GM03348 (cell line): Measurements from ENCODE around the gene MAP4K2.
"Not testable (repeated sequence)": the region's sequence is repeated elsewhere in the genome, so short reads cannot be mapped to it uniquely, and the experiment has no call there.

Source experiments
- DNase-seq: peaks from one replicate; pipeline ENCODE4 v3.0.0; 2012; ENCODE audit warnings: low spot score

Gene MAP4K2

DNA sequence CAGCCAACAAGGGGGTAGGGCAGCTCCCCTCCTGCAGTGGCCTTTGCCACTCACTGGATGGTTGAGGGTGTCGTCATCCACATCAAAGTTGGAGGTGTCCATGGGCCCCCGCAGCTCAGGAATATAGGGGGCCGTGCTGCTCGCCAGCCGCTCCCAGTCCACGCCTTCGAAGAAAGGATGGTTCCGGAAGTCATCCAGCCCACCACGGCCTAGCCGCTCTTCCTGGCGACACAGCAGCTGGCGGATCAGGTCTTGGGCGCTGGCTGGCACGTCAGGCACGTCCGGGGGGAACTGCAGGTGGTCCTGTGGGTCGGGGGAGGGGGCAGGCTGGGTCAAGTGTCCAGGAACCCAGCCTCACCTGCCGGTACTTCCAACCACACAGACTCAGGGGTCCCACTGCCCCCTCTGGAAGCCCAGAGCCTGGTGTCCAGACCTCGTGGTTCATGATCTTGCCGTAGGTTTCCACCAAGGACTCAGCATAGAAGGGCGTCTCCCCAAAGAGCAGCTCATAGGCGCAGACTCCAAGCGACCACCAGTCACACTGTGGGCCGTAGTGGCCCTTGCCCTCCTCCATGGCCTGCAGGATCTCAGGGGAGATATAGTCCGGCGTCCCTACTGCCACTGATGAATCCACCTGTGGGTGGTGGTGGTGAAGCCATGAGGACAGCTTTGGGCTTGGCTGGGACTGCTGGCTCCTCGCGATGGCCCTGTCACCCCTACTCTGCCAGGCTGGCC lies 35.8 kb upstream of the MAP4K2 start:
- no peak for DNase-seq

DNA sequence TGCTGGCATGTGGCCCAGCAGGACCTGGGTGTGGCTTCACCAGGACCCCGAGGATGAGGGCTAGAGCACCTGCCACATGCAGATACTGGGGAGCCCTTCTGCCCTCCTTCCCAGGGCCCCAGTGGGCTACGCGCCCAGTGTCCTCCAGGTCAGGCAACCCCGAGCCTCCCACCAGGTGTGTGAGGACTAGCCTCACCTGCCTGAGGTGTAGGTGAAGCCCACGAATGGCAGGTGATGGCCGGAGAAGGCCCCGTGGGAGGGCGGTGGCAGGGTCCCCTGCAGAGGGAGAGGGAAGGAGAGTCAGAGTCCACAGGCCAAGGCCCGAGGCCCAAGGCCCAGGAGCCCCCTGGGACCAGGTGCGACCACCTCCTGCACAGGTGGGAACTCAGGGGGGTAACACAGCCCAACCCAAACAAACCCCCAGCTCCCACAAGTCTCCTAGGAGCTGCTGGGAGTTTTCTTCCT lies 34.9 kb upstream of the MAP4K2 start:
- no peak for DNase-seq

DNA sequence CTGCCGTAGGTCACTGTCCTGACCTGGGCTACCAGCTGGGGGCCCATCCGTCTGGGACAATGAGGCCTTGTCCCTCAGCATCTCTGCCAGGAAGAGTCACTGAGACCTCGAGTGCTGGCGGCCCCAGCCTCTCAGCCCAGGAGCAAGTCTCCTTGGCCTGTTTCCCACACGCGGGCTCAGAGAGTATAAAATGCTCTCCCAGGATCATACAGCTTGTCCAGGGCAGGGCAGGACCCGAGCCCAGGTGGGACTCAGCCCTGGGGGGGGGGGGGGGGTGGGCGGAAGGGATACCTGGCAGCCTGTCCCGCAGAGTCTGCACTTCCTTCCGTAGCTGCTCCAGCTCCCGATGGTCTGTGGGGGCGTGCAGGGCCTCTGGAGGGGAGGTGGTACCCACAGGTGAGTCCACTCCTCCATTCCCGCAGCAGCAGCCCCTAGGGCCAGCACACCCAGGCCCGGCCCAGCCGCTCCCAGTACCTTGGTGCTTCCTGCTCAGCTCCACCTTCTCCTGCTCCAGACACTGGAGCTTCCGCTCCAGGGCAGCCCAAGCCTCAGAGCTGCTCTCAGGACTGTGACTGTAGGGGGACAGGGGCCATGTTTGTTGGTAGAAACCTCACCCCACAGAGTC lies 33.5 kb upstream of the MAP4K2 start:
- no peak for DNase-seq

DNA sequence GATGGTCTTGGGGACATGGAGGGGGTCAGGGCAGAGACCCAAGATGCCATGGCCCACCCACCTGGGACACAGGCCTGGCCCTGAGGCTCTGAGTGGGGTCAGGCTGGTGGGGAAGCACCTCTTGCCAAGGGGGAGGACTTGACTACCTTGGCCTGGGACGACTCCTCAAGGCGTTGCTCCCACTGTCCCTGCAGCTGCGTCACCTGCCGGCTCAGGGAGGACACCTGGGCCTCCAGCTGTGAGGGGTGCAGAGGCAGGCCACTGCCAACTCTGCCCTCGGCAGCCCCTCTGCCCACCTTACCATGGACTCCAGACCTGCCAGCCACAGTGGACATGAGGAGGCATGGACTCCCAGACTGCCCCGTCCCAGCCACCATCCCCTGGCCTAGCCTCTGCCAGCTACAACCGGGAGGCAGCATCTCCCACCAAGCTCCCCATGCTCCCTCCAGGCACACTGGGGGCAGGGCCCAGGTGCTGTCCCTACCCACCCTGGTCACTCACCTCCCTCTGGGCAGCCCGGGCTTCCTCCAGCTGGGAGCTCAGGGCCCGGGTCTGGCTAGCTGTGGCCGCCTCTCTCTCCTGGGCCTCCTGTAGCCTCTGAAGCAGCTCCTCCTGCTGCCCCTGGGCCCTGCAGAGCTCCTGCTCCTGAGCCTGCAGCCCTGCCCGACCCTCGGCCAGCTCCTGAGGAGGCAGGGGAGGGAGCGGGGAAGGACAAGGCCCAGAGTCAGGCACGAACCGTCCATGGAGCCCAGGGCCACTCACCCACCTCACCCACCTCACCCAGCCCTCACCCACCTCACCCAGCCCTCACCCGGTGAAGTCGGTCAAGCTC lies 32.8 kb upstream of the MAP4K2 start:
- DNase-seq = no peak

DNA sequence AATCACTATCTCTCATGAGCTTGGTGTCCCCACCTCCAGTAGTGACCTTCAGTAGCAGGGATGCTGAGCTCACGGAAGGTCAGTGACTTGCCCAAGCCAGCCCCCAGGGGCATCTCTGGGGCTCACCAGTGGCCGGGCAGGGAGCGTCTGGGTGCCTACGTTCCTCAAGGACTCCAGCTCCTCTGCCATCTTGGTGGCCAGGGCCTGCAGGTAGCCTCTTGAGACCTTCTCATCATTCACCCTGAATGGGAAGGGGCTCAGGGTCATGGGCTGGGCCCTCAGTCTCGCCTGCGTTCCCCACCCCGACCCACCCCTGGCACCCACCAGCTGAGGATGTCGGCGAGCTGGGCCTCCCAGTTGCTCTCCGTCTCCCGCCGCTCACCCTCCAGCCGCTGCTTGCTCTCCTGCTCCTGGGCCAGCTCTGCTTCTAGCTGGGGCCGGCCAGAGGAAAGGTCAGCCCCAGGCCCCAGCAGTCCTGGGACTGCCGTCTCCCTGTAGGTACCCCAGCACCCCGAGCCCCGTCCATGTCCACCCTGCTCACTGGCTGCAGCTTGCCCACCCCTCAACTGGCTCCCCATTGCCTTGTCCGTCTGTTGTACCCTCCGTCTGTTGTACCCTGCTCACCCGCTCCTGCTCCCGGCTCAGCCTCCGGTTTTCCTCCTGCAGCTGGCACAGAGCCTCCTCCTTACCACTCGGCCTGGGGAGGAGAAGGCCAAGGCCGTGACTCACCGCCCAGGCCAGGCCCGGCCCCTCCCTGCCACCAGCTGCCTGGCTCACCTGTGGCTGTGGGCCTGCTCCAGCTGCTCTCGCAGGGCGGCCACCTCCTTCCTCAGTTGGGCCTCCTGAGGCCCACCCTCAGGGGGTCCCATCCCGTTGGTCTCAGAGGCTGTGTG lies 32.0 kb upstream of the MAP4K2 start:
- DNase-seq = peak; percentile 47

DNA sequence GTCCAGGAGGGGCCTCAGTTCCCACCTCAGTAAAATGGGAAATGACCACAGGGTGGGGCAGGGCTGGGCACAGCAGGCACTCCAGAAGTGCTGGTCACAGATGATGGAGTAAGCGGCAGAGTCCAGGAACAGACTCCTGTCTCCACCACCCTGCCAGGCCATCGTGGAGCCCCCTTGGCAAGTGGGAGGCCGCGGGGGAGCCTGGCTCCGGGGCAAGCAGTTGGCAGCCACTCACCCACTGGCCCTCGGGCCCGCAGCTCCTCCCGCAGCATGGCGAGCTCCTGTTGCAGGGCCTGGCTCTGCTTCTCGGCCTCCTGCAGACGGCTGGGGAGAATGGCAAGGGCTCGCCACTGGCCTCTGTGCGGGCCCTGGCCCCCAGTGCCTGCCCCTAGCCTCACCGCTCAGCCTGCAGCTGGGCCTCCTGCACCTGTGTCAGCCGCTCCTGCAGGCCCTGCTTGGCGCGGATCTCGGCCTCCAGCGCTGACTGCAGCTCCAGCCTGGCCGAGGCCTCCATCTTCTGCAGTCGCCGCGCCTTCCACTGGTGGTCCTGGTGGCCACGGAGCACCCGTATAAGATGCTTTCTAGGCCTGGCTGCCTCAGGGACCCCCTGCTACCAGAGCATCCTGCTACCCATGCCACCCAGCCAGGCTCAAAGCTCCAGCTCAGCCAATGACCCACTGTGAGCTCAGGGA lies 31.2 kb upstream of the MAP4K2 start:
- DNase-seq = no peak

DNA sequence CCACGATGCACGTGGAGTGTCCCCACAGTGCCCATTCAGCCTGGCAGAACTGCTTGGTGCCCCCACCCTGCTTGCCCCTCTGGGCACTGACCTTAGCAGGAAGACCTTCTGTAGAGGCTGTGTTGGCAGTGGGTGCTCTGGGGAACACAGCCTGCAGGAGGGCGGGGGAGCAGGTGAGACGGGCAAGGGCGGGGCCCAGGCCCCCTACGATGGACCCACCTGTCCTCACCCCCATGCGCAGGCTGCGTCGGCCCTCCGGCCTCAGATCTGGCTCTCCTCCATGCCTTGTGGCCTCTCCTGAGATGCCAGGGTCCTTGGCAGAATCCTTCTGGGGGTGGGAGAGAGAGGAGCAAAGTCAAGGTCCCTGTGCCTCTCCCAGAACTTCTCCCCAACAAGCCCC lies 30.5 kb upstream of the MAP4K2 start:
- no peak for DNase-seq

DNA sequence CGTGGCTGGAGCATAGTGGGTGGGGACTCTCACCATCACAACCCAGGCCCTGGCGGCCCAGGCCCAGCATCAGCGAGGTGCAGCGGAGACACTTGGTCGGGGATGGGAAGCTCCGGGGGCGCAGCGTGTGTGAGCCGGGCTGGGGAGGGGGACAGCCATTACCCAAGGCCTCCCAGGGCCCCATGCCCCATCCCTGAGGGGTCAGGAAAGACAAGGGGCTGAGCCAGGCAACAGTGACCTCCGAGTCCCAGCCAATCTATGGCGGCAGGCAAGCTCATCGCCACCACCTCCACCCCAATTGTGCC lies 30.1 kb upstream of the MAP4K2 start:
- no peak for DNase-seq

DNA sequence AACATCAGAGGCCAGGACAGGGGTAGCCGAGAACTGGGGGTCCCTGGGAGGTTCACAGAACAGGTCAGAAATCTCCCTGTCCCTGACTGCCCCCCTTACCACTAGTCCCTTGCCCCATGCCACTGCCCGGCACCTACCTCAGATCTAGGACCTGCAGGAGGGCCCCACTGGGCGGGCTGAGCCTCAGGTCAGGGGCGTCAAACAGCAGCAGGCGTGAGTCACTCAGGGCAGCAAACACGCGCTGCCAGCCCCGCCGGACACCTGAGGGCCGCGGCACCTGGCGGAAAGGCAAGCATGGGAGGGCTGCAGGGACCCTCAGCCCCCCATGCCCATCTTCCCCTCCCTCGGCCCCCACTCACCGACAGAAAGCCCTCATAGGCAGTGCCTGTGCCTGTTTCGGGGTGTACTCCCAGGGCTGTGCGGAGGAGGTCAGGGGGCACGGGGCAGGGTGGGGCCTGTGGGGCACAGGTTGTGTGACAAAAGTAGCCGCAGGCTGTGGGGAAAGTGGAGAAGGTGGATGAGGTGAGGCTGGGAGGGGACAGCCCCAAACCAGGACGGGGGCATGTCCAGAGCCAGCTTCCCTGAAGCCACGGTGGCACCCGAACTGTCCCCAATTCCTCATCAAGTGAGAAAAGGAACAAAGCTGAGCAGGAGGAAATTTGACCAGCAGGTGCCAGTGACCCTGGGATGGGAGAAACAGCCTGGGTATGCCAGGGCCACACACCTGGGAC lies 29.6 kb upstream of the MAP4K2 start:
- no peak for DNase-seq

DNA sequence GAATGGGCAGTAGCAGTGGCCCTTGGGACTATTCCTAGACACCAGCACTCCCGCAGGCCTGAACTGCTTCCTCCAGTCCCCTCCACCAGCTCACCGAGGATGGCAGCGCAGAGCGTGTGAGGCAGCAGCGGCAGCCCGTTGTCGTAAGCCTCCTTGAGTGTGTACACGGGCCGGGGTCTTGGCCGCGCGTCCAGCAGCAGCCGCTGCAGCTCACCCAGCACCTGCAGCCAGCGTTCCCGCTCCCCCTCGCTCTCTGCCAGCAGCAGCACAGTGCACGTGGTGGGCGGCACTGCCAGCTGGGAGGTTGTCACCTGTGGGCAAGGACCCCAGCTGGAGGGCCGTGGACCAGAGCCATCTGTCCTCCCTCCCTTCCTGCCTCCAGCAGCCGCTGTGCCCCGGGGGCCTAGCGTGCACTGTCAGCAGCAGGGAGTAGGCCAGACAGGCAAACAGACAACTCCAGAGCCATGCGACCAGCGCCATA lies 28.4 kb upstream of the MAP4K2 start:
- no peak for DNase-seq

DNA sequence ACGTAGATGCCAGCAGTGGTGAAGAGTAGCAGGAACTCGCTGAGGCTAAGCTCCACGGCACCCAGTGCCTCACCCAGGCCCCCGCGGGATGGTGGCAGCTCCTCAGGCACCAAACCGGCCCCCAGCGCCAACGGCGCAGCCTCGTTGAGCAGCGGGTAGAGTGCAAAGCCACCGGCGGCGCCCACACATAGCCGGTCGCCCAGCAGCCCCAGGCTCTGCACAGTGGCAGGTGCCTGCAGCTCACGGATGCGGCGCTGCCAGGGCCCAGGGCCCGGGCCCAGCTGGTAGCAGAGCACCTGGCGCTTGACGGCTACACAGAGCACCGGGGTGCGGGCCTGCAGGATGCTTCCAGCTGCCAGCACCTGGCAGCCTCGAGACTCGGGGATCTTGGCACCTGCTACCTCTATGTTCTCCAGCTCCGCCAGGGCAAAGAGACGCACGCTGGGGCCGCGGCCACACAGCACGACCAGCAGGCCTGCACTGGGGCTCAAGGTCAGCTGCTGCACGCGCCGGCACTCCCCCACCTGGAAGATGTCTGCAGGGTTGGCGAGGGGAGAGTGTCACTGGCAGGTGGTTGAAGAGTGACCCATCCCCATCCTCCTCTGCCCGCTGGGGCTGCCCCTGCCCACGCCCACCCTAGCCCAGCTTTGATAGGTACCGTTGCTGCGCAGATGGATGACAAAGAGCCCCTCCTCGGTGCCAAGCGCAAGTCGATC lies 26.7 kb upstream of the MAP4K2 start:
- no peak for DNase-seq

DNA sequence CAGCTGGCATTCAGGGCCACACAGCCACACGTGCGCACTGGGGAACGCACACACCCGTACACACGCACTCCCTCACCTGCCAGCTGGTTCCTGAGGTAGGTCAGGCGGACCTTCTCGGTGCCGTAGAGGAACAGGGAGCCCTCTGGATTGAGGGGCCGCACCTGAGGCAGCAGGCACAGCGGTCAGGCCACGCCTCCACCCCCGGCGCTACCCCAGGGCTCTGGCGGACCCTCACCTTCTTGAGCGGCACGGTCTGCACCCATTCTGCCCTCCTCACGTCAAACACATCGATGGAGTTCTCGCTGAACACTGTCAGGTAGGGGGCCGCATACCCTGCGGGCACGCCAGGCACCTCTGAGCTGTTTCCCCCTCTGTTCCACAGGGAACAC lies 24.4 kb upstream of the MAP4K2 start:
- DNase-seq = no peak

DNA sequence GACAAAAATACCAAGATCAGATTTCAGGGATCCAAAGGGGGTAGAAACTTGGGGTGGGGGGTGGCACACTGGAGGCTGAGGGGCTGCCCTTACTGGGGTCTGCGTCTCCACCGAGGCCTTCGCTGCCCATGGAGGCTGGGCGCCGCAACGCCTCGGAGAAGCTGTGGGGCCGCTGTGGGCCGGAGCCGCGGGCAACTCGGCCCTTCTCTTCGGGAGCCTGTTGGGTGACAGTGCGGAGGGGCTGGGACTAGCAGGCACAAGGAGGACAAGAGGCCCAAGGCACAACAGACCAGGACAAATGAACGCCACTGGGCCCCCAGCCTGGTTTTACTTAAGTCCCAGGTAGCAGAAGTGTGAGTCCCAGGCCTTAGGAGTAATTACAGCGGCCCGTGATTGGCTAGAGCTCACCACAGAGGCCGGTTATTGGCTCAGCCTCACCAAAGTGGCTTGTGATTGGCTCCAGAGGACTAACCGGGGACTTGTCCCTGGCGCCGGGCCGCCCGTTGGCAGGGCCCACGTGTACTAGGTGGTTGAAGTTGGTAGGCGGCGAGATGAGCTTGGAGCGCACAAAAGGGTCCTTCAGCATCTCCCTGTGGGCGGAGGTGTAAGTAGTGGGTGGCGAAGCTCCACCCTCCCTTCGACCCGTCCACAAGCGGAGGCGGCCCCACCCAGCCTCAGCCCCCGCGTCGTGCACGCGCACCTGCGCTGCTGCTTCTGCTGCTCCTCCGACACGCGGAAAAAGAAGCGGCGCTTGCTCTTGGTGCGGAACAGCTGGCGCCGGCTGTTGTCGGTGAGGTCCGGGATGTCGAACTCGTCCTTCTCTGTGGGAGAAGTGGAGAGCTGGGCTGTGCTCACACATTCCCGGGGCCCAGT lies 23.8 kb upstream of the MAP4K2 start:
- DNase-seq = no peak

DNA sequence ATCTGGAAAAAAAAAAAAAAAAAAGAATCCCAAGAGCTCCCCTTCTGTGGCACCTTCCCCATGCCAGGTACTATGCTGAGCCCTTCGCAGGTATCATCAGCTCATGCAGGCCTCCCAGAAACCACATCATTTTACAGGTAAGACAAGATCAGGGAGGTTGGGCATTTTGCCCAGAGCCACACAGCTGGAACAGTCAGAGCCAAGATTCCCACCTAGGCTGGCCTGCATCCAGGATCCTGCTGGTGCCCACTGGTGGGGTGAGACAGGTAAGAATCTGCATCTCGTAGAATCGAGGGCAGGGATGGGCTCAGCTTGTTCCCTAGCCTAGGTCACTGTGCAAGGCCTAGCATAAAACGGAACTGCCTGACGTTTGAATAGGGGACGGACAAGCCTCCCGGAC lies 23.0 kb upstream of the MAP4K2 start:
- DNase-seq = no peak

DNA sequence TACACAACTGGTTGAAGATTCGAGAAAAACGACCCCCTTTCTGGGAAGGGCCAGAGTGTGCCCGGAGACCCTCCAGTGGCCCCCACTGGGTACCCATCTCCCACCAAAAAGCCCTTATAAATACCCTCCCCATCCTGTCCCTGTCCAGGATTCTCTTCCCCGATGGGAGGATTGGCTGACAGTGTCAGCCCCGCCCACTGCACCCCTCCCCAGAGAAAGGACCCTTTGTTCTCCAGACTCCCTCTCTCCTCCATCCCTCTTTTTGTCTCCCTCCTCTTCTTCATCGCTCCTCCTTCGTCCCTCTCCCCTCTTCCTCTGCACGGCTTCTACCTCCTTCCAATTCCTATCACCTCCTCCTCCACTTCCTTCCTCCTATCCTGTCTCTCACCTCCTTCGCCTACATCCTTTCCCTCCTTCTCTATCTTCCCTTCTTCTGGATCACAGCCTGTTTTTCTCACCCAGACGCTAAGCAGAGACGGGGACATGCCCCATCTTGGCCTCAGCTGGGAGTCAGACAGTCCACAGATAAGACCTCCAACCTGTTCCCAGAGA lies 20.6 kb upstream of the MAP4K2 start:
- no peak for DNase-seq

DNA sequence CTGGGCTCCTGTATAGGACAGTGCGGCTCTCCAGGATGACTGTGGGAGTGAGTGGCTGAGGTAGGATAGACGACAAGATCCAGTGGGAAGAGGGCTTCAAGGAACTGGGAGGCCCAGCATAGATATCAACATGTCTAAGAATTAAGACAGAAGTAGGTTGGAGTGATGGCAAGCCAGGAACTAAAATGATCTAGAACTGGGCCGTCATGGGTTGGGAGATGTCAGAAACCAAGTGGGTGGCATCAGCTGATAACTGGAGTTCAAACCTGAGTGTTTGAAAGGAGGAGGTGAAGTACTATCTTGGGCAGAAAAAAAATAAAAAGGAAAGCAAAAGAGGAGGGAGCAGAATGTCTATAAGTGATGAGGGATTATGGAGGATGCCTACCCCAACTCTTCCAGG lies 14.5 kb upstream of the MAP4K2 start:
- no peak for DNase-seq

DNA sequence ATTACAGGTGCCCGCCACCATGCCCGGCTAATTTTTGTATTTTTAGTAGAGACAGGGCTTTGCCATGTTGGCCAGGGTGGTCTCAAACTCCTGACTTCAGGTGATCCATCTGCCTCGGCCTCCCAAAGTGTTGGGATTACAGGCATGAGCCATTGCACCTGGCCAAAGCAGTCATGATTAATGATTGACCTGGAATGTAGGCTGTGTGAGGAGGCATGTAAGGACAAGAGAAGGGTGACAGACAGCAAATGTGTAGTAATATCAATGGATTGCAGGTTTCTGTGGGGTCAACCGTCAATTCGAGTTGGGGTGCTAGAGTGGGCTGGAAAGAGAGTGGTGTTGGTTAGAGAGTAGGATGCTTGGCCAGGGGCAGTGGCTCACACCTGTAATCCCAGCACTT lies 12.4 kb upstream of the MAP4K2 start:
- not testable (repeated sequence) for DNase-seq

DNA sequence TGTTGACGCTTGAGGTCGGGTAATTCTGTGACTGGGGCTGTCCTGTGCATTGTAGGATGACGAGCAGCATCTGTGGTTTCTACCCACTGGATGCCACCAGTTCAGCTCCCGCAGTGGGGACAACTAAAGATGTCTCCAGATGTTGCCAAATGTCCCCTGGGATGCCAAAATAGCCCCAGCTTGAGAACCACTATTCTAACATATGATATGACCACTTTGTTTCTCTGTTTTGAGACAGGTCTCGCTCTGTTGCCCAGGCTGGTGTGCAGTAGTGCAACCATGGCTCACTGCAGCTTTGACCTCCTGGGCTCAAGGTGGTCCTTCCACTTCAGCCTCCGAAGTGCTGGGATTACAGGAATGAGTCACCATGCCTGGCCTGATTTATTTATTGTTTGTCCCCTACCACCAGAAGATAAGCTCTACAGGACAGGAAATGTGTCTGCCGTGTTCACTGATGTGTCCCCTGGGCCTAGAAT lies 11.7 kb upstream of the MAP4K2 start:
- DNase-seq = no peak

DNA sequence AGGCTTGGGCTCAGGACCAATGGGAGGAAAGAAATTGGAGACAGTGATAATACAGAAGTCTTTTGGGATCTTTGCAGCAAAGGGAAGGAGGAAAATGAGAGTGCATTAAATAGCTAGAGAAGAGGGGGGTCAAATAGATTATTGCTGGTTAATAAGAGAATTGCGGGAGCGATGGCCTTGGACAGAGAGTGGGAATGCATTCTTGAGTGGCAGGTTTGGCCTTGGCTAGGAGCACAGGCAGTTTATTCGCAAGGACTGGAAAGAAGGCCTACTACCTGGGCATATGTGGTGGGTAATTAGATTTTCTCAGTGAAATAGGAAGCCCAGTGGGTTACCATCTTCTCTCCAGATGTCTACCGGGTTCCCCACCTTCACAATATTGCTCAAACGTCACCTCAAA lies 10.8 kb upstream of the MAP4K2 start:
- no peak for DNase-seq
